SKM-1 (cell line): ENCODE data around the gene POLR2J3.
"Not testable (repeated sequence)": the region's sequence is repeated elsewhere in the genome, so short reads cannot be mapped to it uniquely, and the experiment has no call there.

Source experiments
- DNase-seq: peaks from one replicate; lab custom pipeline; 2025; ENCODE audit not compliant: unreplicated experiment; lab: John Stamatoyannopoulos, UW

Gene POLR2J3

GRCh38 chr7:102589857-102590256, 17.5 kb upstream of the POLR2J3 start:
- DNase-seq, result not testable (repeated sequence)

GRCh38 chr7:102583495-102583894, 11.1 kb upstream of the POLR2J3 start:
- not testable (repeated sequence) for DNase-seq

GRCh38 chr7:102581722-102582121, 9.3 kb upstream of the POLR2J3 start:
- DNase-seq, result not testable (repeated sequence)

GRCh38 chr7:102578486-102578885, 6.1 kb upstream of the POLR2J3 start:
- not testable (repeated sequence) for DNase-seq

- DNase-seq, result not testable (repeated sequence)
Observed at GRCh38 chr7:102577315-102578240, 5.2 kb upstream of the POLR2J3 start.

- not testable (repeated sequence) for DNase-seq
Observed at GRCh38 chr7:102576363-102576762, 4.0 kb upstream of the POLR2J3 start.

GRCh38 chr7:102574607-102575006, 2.2 kb upstream of the POLR2J3 start:
- not testable (repeated sequence) for DNase-seq

GRCh38 chr7:102568620-102569019, 3.8 kb downstream of the POLR2J3 start:
- DNase-seq, result not testable (repeated sequence)

GRCh38 chr7:102550808-102551422, 21.5 kb downstream of the POLR2J3 start, which contains the start of gene SPDYE2:
TSS of gene SPDYE2 (plus strand) at chr7:102551226. CDS start at chr7:102553256, 2,030 bp downstream.
- not testable (repeated sequence) for DNase-seq

- not testable (repeated sequence) for DNase-seq
Observed at GRCh38 chr7:102546353-102546752, 26.0 kb downstream of the POLR2J3 start.

- not testable (repeated sequence) for DNase-seq
Observed at GRCh38 chr7:102545288-102545687, 27.1 kb downstream of the POLR2J3 start.

- not testable (repeated sequence) for DNase-seq
Observed at GRCh38 chr7:102544372-102544771, 28.0 kb downstream of the POLR2J3 start.

- DNase-seq, result not testable (repeated sequence)
Observed at GRCh38 chr7:102543596-102543995, 28.8 kb downstream of the POLR2J3 start, which contains the start of gene UPK3BL2. TSS of gene UPK3BL2 (minus strand) at chr7:102543696. CDS start at chr7:102543636, 60 bp downstream.

- DNase-seq, result not testable (repeated sequence)
Observed at GRCh38 chr7:102542771-102543170, 29.6 kb downstream of the POLR2J3 start.

GRCh38 chr7:102542083-102542482, 30.3 kb downstream of the POLR2J3 start:
- not testable (repeated sequence) for DNase-seq

- DNase-seq, result not testable (repeated sequence)
Observed at GRCh38 chr7:102540604-102541003, 31.8 kb downstream of the POLR2J3 start.

GRCh38 chr7:102535062-102535615, 37.2 kb downstream of the POLR2J3 start:
- DNase-seq, result not testable (repeated sequence)

- DNase-seq, result not testable (repeated sequence)
Observed at GRCh38 chr7:102532127-102532526, 40.3 kb downstream of the POLR2J3 start.

- DNase-seq, result not testable (repeated sequence)
Observed at GRCh38 chr7:102531583-102531982, 40.8 kb downstream of the POLR2J3 start.

GRCh38 chr7:102527822-102528793, 44.3 kb downstream of the POLR2J3 start:
- not testable (repeated sequence) for DNase-seq
